ENCODE results near the gene MEPCE. TPM values are rescaled to one million over a fixed set of nuclear protein-coding genes. Genes with fewer than 3 reads are reported as not detected.
A peak's percentile ranks its signal among the peaks of the same experiment; 100 is the strongest.
"Not testable (repeated sequence)": the region's sequence is repeated elsewhere in the genome, so short reads cannot be mapped to it uniquely, and the experiment has no call there.

The MEPCE gene
- total and polyA plus RNA-seq, 2 experiments from 2014 or later: 8.0 to 24.2 TPM

- peaks cover 22% of the 10 kb centered on the region for H3K4me1 ChIP-seq (ENCODE audit: insufficient read depth)
- no peaks in the 10 kb centered on the region for H3K9me2 ChIP-seq (ENCODE audit: insufficient read depth)
- no peak overlapping the region for H3K9ac ChIP-seq
- no peaks in the 10 kb centered on the region for H3K9me3 ChIP-seq (ENCODE audit: low read depth)
- no peaks in the 10 kb centered on the region for H3K36me3 ChIP-seq (ENCODE audit: low read depth)
- WGBS, 2 experiments (ENCODE audit: low coverage in 1 of 2, low lambda C conversion rate in 2 of 2, missing lambda C conversion rate in 2 of 2): 86 to 88% methylated on average over 11 of the region's 11 CpGs
- no peaks in the 10 kb centered on the region for H4K20me1 ChIP-seq (ENCODE audit: insufficient read depth)
- H3K4me3 ChIP-seq: no peak overlapping the region
- in situ Hi-C loops (cut with MboI): no loop called here
- H3F3A ChIP-seq (ENCODE audit: insufficient read depth): peaks cover 25% of the 10 kb centered on the region
- H3K79me2 ChIP-seq (ENCODE audit: insufficient read depth): no peaks in the 10 kb centered on the region
- no peak for DNase-seq
- H2AFZ ChIP-seq: no peak overlapping the region
- H3K27me3 ChIP-seq (replicated peaks; ENCODE audit: insufficient read depth): no peaks in the 10 kb centered on the region
- no peak overlapping the region for H3K4me2 ChIP-seq (ENCODE audit: unreplicated experiment)
- TF ChIP-seq EZH2phosphoT487 (IDR thresholded peaks at IDR 0.05; ENCODE audit: insufficient read depth, low read depth) (no peak), EZH2 (IDR thresholded peaks at IDR 0.05; ENCODE audit: insufficient read depth, poor library complexity, severe bottlenecking) (no peak)
- no peak overlapping the region for H3K27ac ChIP-seq
Measured at GRCh38 chr7:100441641-100442535, 12.3 kb downstream of the MEPCE start.

GRCh38 chr7:100443096-100443840, 13.6 kb downstream of the MEPCE start:
- in situ Hi-C loops (cut with MboI): no loop called here
- Histone ChIP-seq H4K20me1 (ENCODE audit: insufficient read depth) (no peaks in the 10 kb centered on the region), H3F3A (ENCODE audit: insufficient read depth) (peaks cover 19% of the 10 kb centered on the region), H3K4me2 (ENCODE audit: unreplicated experiment) (no peak overlapping the region), H3K4me3 (no peak overlapping the region), H3K27ac (no peak overlapping the region), H3K9me3 (ENCODE audit: low read depth) (no peaks in the 10 kb centered on the region), H3K27me3 (replicated peaks; ENCODE audit: insufficient read depth) (no peaks in the 10 kb centered on the region), H3K4me1 (ENCODE audit: insufficient read depth) (peaks cover 22% of the 10 kb centered on the region), H3K9me2 (ENCODE audit: insufficient read depth) (no peaks in the 10 kb centered on the region), H3K9ac (no peak overlapping the region), H3K36me3 (ENCODE audit: low read depth) (no peaks in the 10 kb centered on the region), H2AFZ (no peak overlapping the region), H3K79me2 (ENCODE audit: insufficient read depth) (no peaks in the 10 kb centered on the region)
- no peak for TF ChIP-seq EZH2 (IDR thresholded peaks at IDR 0.05; ENCODE audit: insufficient read depth, poor library complexity, severe bottlenecking)
- no peak for TF ChIP-seq EZH2phosphoT487 (IDR thresholded peaks at IDR 0.05; ENCODE audit: insufficient read depth, low read depth)
- WGBS, 2 experiments (ENCODE audit: low coverage in 1 of 2, low lambda C conversion rate in 2 of 2, missing lambda C conversion rate in 2 of 2): 95 to 97% methylated on average over 9 of the region's 9 CpGs
- no peak for DNase-seq

GRCh38 chr7:100444311-100445278, 15.0 kb downstream of the MEPCE start:
- TF ChIP-seq EZH2phosphoT487 (IDR thresholded peaks at IDR 0.05; ENCODE audit: insufficient read depth, low read depth): no peak
- no peak for TF ChIP-seq EZH2 (IDR thresholded peaks at IDR 0.05; ENCODE audit: insufficient read depth, poor library complexity, severe bottlenecking)
- Histone ChIP-seq H3K36me3 (ENCODE audit: low read depth) (no peaks in the 10 kb centered on the region), H3K4me1 (ENCODE audit: insufficient read depth) (peaks cover 22% of the 10 kb centered on the region), H3K27ac (peak overlapping the region; percentile 52), H3K9me3 (ENCODE audit: low read depth) (no peaks in the 10 kb centered on the region), H3K4me2 (ENCODE audit: unreplicated experiment) (peak overlapping the region; percentile 20), H2AFZ (peak overlapping the region; percentile 76), H3K9me2 (ENCODE audit: insufficient read depth) (no peaks in the 10 kb centered on the region), H3K79me2 (ENCODE audit: insufficient read depth) (no peaks in the 10 kb centered on the region), H3K27me3 (replicated peaks; ENCODE audit: insufficient read depth) (no peaks in the 10 kb centered on the region), H3F3A (ENCODE audit: insufficient read depth) (peaks cover 11% of the 10 kb centered on the region), H3K9ac (peak overlapping the region; percentile 44), H4K20me1 (ENCODE audit: insufficient read depth) (no peaks in the 10 kb centered on the region), H3K4me3 (no peak overlapping the region)
- in situ Hi-C loops (cut with MboI): no loop called here
- 34 to 41% methylated on average over 14 of the region's 14 CpGs for WGBS, 2 experiments (ENCODE audit: low coverage in 1 of 2, low lambda C conversion rate in 2 of 2, missing lambda C conversion rate in 2 of 2)
- peak; percentile 80 for DNase-seq

- Histone ChIP-seq H3K36me3 (ENCODE audit: low read depth) (no peaks in the 10 kb centered on the region), H3K9me2 (ENCODE audit: insufficient read depth) (no peaks in the 10 kb centered on the region), H3K4me2 (ENCODE audit: unreplicated experiment) (no peak overlapping the region), H3K79me2 (ENCODE audit: insufficient read depth) (no peaks in the 10 kb centered on the region), H3K9ac (peak overlapping the region; percentile 22; the same call in 1 of the 2 replicates), H3K27me3 (replicated peaks; ENCODE audit: insufficient read depth) (no peaks in the 10 kb centered on the region), H3K9me3 (ENCODE audit: low read depth) (no peaks in the 10 kb centered on the region), H4K20me1 (ENCODE audit: insufficient read depth) (no peaks in the 10 kb centered on the region), H3K4me3 (no peak overlapping the region), H2AFZ (peak overlapping the region; percentile 67), H3F3A (ENCODE audit: insufficient read depth) (peaks cover 11% of the 10 kb centered on the region), H3K4me1 (ENCODE audit: insufficient read depth) (peaks cover 22% of the 10 kb centered on the region), H3K27ac (0 out of 2 replicates have a peak overlapping the region, but pooled peaks have one; percentile 12)
- in situ Hi-C loops (cut with MboI): no loop called here
- TF ChIP-seq EZH2 (IDR thresholded peaks at IDR 0.05; ENCODE audit: insufficient read depth, poor library complexity, severe bottlenecking): no peak
- no peak for TF ChIP-seq EZH2phosphoT487 (IDR thresholded peaks at IDR 0.05; ENCODE audit: insufficient read depth, low read depth)
- 56 to 78% methylated on average over 2 of the region's 2 CpGs for WGBS, 2 experiments (ENCODE audit: low coverage in 1 of 2, low lambda C conversion rate in 2 of 2, missing lambda C conversion rate in 2 of 2)
- DNase-seq: peak; percentile 51
Measured at GRCh38 chr7:100446040-100446439, 16.4 kb downstream of the MEPCE start.

GRCh38 chr7:100447363-100447762, 17.7 kb downstream of the MEPCE start:
- in situ Hi-C loops (cut with MboI); H3K9me2 ChIP-seq (ENCODE audit: insufficient read depth); H3K36me3 ChIP-seq (ENCODE audit: low read depth); H4K20me1 ChIP-seq (ENCODE audit: insufficient read depth); H3K4me2 ChIP-seq (ENCODE audit: unreplicated experiment); H2AFZ ChIP-seq; H3K27me3 ChIP-seq (replicated peaks; ENCODE audit: insufficient read depth); H3K27ac ChIP-seq; H3K9ac ChIP-seq; H3K4me3 ChIP-seq; DNase-seq; H3K79me2 ChIP-seq (ENCODE audit: insufficient read depth); H3K9me3 ChIP-seq (ENCODE audit: low read depth): not testable (repeated sequence)
- peaks cover 22% of the 10 kb centered on the region for H3K4me1 ChIP-seq (ENCODE audit: insufficient read depth)
- 97 to 99% methylated on average over 8 of the region's 8 CpGs for WGBS, 2 experiments (ENCODE audit: low coverage in 1 of 2, low lambda C conversion rate in 2 of 2, missing lambda C conversion rate in 2 of 2)
- peaks cover 11% of the 10 kb centered on the region for H3F3A ChIP-seq (ENCODE audit: insufficient read depth)

All from GM23248 (cell line).